H9 (cell line): Measurements from ENCODE around the gene RBM42. TPM values are rescaled to one million over a fixed set of nuclear protein-coding genes. Genes with fewer than 3 reads are reported as not detected.

Source experiments
- DNase-seq: peaks from one replicate; pipeline ENCODE4 v3.0.0-alpha.2; 2017
- H2AFZ ChIP-seq: one replicate; pipeline ENCODE4 v1.6.1; 2013; ENCODE audit warnings: mild to moderate bottlenecking, low read length, control low read depth, moderate library complexity
- H2AK5ac ChIP-seq: 2 replicates; pipeline ENCODE4 v1.6.1; 2013; ENCODE audit warnings: low read length, control low read depth, mixed read lengths; ENCODE audit not compliant: insufficient read length
- H2BK120ac ChIP-seq: one replicate; pipeline ENCODE4 v1.6.1; 2013; ENCODE audit warnings: low read depth, mild to moderate bottlenecking, low read length, control low read depth, inconsistent platforms; ENCODE audit not compliant: poor library complexity, severe bottlenecking
- H2BK12ac ChIP-seq: 2 replicates; pipeline ENCODE4 v1.6.1; 2013; ENCODE audit warnings: low read length, control low read depth, mixed read lengths, low read depth; ENCODE audit not compliant: insufficient read length
- H2BK15ac ChIP-seq: 2 replicates; pipeline ENCODE4 v1.6.1; 2013; ENCODE audit warnings: low read depth, low read length, control low read depth
- H2BK20ac ChIP-seq: one replicate; pipeline ENCODE4 v1.6.1; 2013; ENCODE audit warnings: low read depth, mild to moderate bottlenecking, low read length, control low read depth, inconsistent platforms; ENCODE audit not compliant: poor library complexity, severe bottlenecking
- H2BK5ac ChIP-seq: 2 replicates; pipeline ENCODE4 v1.6.1; 2013; ENCODE audit warnings: low read length, control low read depth, mixed read lengths; ENCODE audit not compliant: insufficient read length
- H3K14ac ChIP-seq: 2 replicates; pipeline ENCODE4 v1.6.1; 2013; ENCODE audit warnings: low read length, control low read depth; ENCODE audit not compliant: insufficient read depth
- H3K18ac ChIP-seq: 2 replicates; pipeline ENCODE4 v1.6.1; 2013; ENCODE audit warnings: low read depth, mild to moderate bottlenecking, mixed read lengths, low read length, control low read depth; ENCODE audit not compliant: insufficient read length
- H3K23ac ChIP-seq: 2 replicates; pipeline ENCODE4 v1.6.1; 2013; ENCODE audit warnings: low read length, control low read depth, mixed read lengths, low read depth; ENCODE audit not compliant: insufficient read length
- H3K23me2 ChIP-seq: 2 replicates; pipeline ENCODE4 v1.6.1; 2013; ENCODE audit warnings: low read depth, mild to moderate bottlenecking, mixed read lengths, low read length, control low read depth; ENCODE audit not compliant: insufficient read length, poor library complexity, severe bottlenecking
- H3K27ac ChIP-seq: 2 replicates; pipeline ENCODE4 v1.5.1; 2013; ENCODE audit warnings: low read length, control low read depth, mixed read lengths, low read depth; ENCODE audit not compliant: insufficient read length
- H3K27me3 ChIP-seq: 2 replicates; pipeline ENCODE4 v1.6.1; 2013; ENCODE audit warnings: low read length, control low read depth, inconsistent platforms; ENCODE audit not compliant: insufficient read depth
- H3K4ac ChIP-seq: 2 replicates; pipeline ENCODE4 v1.6.1; 2013; ENCODE audit warnings: low read depth, mild to moderate bottlenecking, control low read depth, inconsistent platforms, low read length, moderate library complexity
- H3K4me1 ChIP-seq: 2 replicates; pipeline ENCODE4 v1.6.1; 2013; ENCODE audit warnings: low read length, control low read depth, inconsistent platforms; ENCODE audit not compliant: insufficient read depth
- H3K4me2 ChIP-seq: 2 replicates; pipeline ENCODE4 v1.6.1; 2013; ENCODE audit warnings: low read length, control low read depth, mixed read lengths; ENCODE audit not compliant: insufficient read length, insufficient read depth
- H3K56ac ChIP-seq: 2 replicates; pipeline ENCODE4 v1.6.1; 2013; ENCODE audit warnings: low read depth, mild to moderate bottlenecking, mixed read lengths, low read length, control low read depth; ENCODE audit not compliant: insufficient read length
- H3K79me1 ChIP-seq: 2 replicates; pipeline ENCODE4 v1.6.1; 2013; ENCODE audit warnings: low read depth, mild to moderate bottlenecking, moderate library complexity, low read length, control low read depth, inconsistent platforms; ENCODE audit not compliant: insufficient read depth, poor library complexity, severe bottlenecking
- H3K79me2 ChIP-seq: 2 replicates; pipeline ENCODE4 v1.6.1; 2013; ENCODE audit warnings: low read length, control low read depth, inconsistent platforms; ENCODE audit not compliant: insufficient read depth
- H3K9ac ChIP-seq: 2 replicates; pipeline ENCODE4 v1.6.1; 2013; ENCODE audit warnings: low read length, control low read depth, mixed read lengths; ENCODE audit not compliant: insufficient read length; ENCODE audit errors: extremely low read depth
- H3K9me3 ChIP-seq: one replicate; pipeline ENCODE4 v1.6.1; 2013; ENCODE audit warnings: low read depth, low read length, inconsistent platforms; ENCODE audit not compliant: control insufficient read depth
- H3T11ph ChIP-seq: one replicate; pipeline ENCODE4 v1.6.1; 2013; ENCODE audit warnings: mild to moderate bottlenecking, low read length, control low read depth, inconsistent platforms
- H4K20me1 ChIP-seq: one replicate; pipeline ENCODE4 v1.6.1; 2013; ENCODE audit not compliant: control insufficient read depth, insufficient read length, insufficient read depth
- H4K5ac ChIP-seq: 2 replicates; pipeline ENCODE4 v1.6.1; 2013; ENCODE audit warnings: low read depth, mild to moderate bottlenecking, mixed read lengths, low read length, control low read depth; ENCODE audit not compliant: insufficient read length
- H4K8ac ChIP-seq: replicated peaks from 2 replicates; pipeline ENCODE4 v1.6.1; 2013; ENCODE audit warnings: low read length, control low read depth, mixed read lengths, low read depth; ENCODE audit not compliant: insufficient read length
- H4K91ac ChIP-seq: 2 replicates; pipeline ENCODE4 v1.6.1; 2013; ENCODE audit warnings: low read depth, mild to moderate bottlenecking, moderate library complexity, mixed read lengths, low read length, control low read depth; ENCODE audit not compliant: insufficient read length
- H3K27ac Mint-ChIP-seq, 3 experiments: 2 replicates in 2 of 3; 3 replicates in 1 of 3; pipeline ENCODE4 v1.8.0; 2020 to 2021; ENCODE audit warnings: mixed read lengths in 3 of 3, mild to moderate bottlenecking in 1 of 3, moderate library complexity in 1 of 3
- H3K27me3 Mint-ChIP-seq: 2 replicates; pipeline ENCODE4 v1.8.0; 2021; ENCODE audit warnings: low read depth, mild to moderate bottlenecking, moderate library complexity, mixed read lengths
- H3K36me3 Mint-ChIP-seq, 3 experiments: 2 replicates in 2 of 3; 3 replicates in 1 of 3; pipeline ENCODE4 v1.8.0; 2020 to 2021; ENCODE audit warnings: low read depth in 3 of 3, mixed read lengths in 3 of 3; ENCODE audit not compliant: insufficient read depth in 1 of 3
- H3K4me1 Mint-ChIP-seq, 2 experiments: 2 replicates each; pipeline ENCODE4 v1.8.0; 2020; ENCODE audit warnings: mixed read lengths in 2 of 2
- H3K4me3 Mint-ChIP-seq, 2 experiments: 2 replicates in 1 of 2; 3 replicates in 1 of 2; pipeline ENCODE4 v1.8.0; 2020 to 2021; ENCODE audit warnings: mild to moderate bottlenecking in 2 of 2, mixed read lengths in 2 of 2, moderate library complexity in 1 of 2
- H3K9me3 Mint-ChIP-seq, 2 experiments: 2 replicates in 1 of 2; 3 replicates in 1 of 2; pipeline ENCODE4 v1.8.0; 2020; ENCODE audit warnings: mild to moderate bottlenecking in 2 of 2, mixed read lengths in 2 of 2, moderate library complexity in 1 of 2
- WGBS: extraction: QIAGEN DNeasy Blood & Tissue Kit; methylation state at CpG from one replicate; pipeline ENCODE4 v1.1.7; 2013; ENCODE audit warnings: missing lambda C conversion rate, low lambda C conversion rate, mixed read lengths; ENCODE audit not compliant: insufficient read length; ENCODE audit errors: extremely low coverage; 5-methylcytosine and 5-hydroxymethylcytosine counted together
- total RNA-seq: library from RNA; stranded (reverse); gene quantifications from 2 replicates; pipeline ENCODE4 v1.2.1, GENCODE V29; 2021
- TF ChIP-seq, protein P1 (sequence below): fragments of 200-600 bp; sonication (generic); conservative IDR thresholded peaks from 3 replicates; pipeline ENCODE4 v1.8.0; 2021; ENCODE audit warnings: antibody characterized with exemption, mild to moderate bottlenecking

The RBM42 gene
- total RNA-seq, 1 experiment from 2014 or later: 83.3 TPM

DNA sequence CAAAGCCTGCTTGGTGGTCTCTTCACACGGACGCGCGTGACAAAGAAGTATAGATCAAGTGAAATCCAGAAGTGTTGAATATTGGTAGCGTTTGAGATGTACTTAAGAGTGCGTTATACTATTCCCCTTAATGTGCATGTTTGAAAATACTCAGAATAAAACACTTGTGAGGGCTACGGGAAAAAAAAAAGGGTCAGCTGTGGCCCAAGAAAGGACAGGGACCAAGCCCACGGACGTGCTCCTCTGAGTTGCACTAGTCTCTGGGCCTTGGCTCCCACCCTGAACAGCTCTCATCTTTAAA, 622 bp upstream of the RBM42 start:
- no peaks in the 10 kb centered on the region for H3K9me3 Mint-ChIP-seq
- H3K23me2 ChIP-seq: peaks cover 3% of the 10 kb centered on the region

More for the DNA sequence above, 622 bp upstream of the RBM42 start:
- TF ChIP-seq, protein P1, sequence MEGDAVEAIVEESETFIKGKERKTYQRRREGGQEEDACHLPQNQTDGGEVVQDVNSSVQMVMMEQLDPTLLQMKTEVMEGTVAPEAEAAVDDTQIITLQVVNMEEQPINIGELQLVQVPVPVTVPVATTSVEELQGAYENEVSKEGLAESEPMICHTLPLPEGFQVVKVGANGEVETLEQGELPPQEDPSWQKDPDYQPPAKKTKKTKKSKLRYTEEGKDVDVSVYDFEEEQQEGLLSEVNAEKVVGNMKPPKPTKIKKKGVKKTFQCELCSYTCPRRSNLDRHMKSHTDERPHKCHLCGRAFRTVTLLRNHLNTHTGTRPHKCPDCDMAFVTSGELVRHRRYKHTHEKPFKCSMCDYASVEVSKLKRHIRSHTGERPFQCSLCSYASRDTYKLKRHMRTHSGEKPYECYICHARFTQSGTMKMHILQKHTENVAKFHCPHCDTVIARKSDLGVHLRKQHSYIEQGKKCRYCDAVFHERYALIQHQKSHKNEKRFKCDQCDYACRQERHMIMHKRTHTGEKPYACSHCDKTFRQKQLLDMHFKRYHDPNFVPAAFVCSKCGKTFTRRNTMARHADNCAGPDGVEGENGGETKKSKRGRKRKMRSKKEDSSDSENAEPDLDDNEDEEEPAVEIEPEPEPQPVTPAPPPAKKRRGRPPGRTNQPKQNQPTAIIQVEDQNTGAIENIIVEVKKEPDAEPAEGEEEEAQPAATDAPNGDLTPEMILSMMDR: no peak
- no peak overlapping the region for H2BK20ac ChIP-seq
- H2BK120ac ChIP-seq: no peak overlapping the region
- no peaks in the 10 kb centered on the region for H3K9me3 ChIP-seq
- H4K8ac ChIP-seq: no peak overlapping the region
- H4K91ac ChIP-seq: no peak overlapping the region
- Mint-ChIP-seq H3K27ac (peak overlapping the region; percentile 81 to 98 (median 94); a peak in 5 of 7 replicates), H3K27me3 (peaks cover 2% of the 10 kb centered on the region; the same call in 1 of the 2 replicates), H3K36me3 (peaks cover 18 to 32% (median 29%) of the 10 kb centered on the region in 3 experiments), H3K4me1 (peaks cover 5 to 8% of the 10 kb centered on the region in 2 experiments), H3K4me3 (peak overlapping the region; percentile 96)
- no peak overlapping the region for H3K23ac ChIP-seq
- H3K56ac ChIP-seq: no peak overlapping the region
- peak overlapping the region; percentile 43 for H3K9ac ChIP-seq
- H3K27me3 ChIP-seq: no peaks in the 10 kb centered on the region
- peaks cover 2% of the 10 kb centered on the region; the same call in 1 of the 2 replicates for H3K4me1 ChIP-seq
- no CpG with 5 or more reads among the region's 9 CpGs for WGBS
- H2BK5ac ChIP-seq: no peak overlapping the region
- H2AFZ ChIP-seq: no peak overlapping the region
- peak overlapping the region; percentile 83 for H3K4me2 ChIP-seq
- H2BK15ac ChIP-seq: no peak overlapping the region
- no peak overlapping the region for H2AK5ac ChIP-seq
- no peak overlapping the region for H3T11ph ChIP-seq
- H3K27ac ChIP-seq: no peak overlapping the region
- no peak overlapping the region for H3K4ac ChIP-seq
- H4K20me1 ChIP-seq: no peaks in the 10 kb centered on the region
- no peak overlapping the region for H2BK12ac ChIP-seq
- no peak for DNase-seq
- H3K79me1 ChIP-seq: no peaks in the 10 kb centered on the region
- no peaks in the 10 kb centered on the region; the same call in 1 of the 2 replicates for H3K79me2 ChIP-seq
- no peak overlapping the region; the same call in 1 of the 2 replicates for H3K14ac ChIP-seq
- no peak overlapping the region for H3K18ac ChIP-seq
- H4K5ac ChIP-seq: no peak overlapping the region
